Amniotic epithelial cell (primary cell): ENCODE measurements around the gene ELL2.
A peak's percentile ranks its signal among the peaks of the same experiment; 100 is the strongest.
"Not testable (repeated sequence)": the region's sequence is repeated elsewhere in the genome, so short reads cannot be mapped to it uniquely, and the experiment has no call there.

Source experiments
- DNase-seq: peaks from one replicate; pipeline ENCODE4 v3.0.0-alpha.2; 2010; ENCODE audit warnings: low read depth

Gene ELL2

GRCh38 chr5:95880081-95880926, 81.3 kb downstream of the ELL2 start:
- no peak for DNase-seq

GRCh38 chr5:95879661-95880060, 82.0 kb downstream of the ELL2 start:
- DNase-seq = no peak

- DNase-seq = peak; percentile 47
Observed at GRCh38 chr5:95878417-95879323, 83.0 kb downstream of the ELL2 start.

GRCh38 chr5:95876782-95877181, 84.9 kb downstream of the ELL2 start:
- DNase-seq = no peak

GRCh38 chr5:95874246-95874645, 87.4 kb downstream of the ELL2 start:
- DNase-seq = no peak

- DNase-seq = no peak
Observed at GRCh38 chr5:95873351-95873750, 88.3 kb downstream of the ELL2 start.

- DNase-seq = no peak
Observed at GRCh38 chr5:95872346-95873268, 89.0 kb downstream of the ELL2 start.

- DNase-seq = no peak
Observed at GRCh38 chr5:95871146-95871806, 90.4 kb downstream of the ELL2 start.

- DNase-seq = peak; percentile 84
Observed at GRCh38 chr5:95870105-95870672, 91.5 kb downstream of the ELL2 start.

GRCh38 chr5:95869173-95869855, 92.3 kb downstream of the ELL2 start:
- not testable (repeated sequence) for DNase-seq

GRCh38 chr5:95868136-95868535, 93.5 kb downstream of the ELL2 start:
- no peak for DNase-seq

- peak; percentile 43 for DNase-seq
Observed at GRCh38 chr5:95866435-95867040, 95.1 kb downstream of the ELL2 start.

GRCh38 chr5:95864944-95865504, 96.6 kb downstream of the ELL2 start:
- no peak for DNase-seq

- DNase-seq = peak; percentile 58
Observed at GRCh38 chr5:95864456-95864855, 97.2 kb downstream of the ELL2 start.

- peak; percentile 85 for DNase-seq
Observed at GRCh38 chr5:95863383-95863757, 98.3 kb downstream of the ELL2 start.

- DNase-seq = peak; percentile 51
Observed at GRCh38 chr5:95862671-95863382, 98.8 kb downstream of the ELL2 start.

- peak; percentile 93 for DNase-seq
Observed at GRCh38 chr5:95861864-95862561, 99.6 kb downstream of the ELL2 start.

GRCh38 chr5:95861221-95861863, 100.3 kb downstream of the ELL2 start:
- peak; percentile 98 for DNase-seq
